GM12878 (cell line): ENCODE data around the gene CHAC1. TPM values are rescaled to one million over a fixed set of nuclear protein-coding genes. Genes with fewer than 3 reads are reported as not detected.

Source experiments
- ATAC-seq: fragments of 200-7000 bp; cut with Tn5 transposase; 3 replicates; pipeline ENCODE4 v1.9.1; 2020; ENCODE audit warnings: mild to moderate bottlenecking, moderate library complexity
- BruUV-seq: library from RNA; stranded (reverse); fragments of 400-500 nt; replicated peaks from 2 replicates; lab custom pipeline; 2021; lab: Mats Ljungman, UMichigan
- CTCF ChIA-PET: fragments of 300-600 bp; sonication (Branson Sonifier 250); formaldehyde crosslinking; extraction: SDS; loops from one replicate; lab custom pipeline; 2021; ENCODE audit warnings: inconsistent platforms; lab: Yijun Ruan, JAX
- POLR2A ChIA-PET: fragments of 350-600 bp; formaldehyde crosslinking; extraction: SDS; loops from one replicate; lab custom pipeline; 2021; ENCODE audit warnings: inconsistent platforms; lab: Charles Lee
- RAD21 ChIA-PET: fragments of 300-600 bp; sonication (Branson Sonifier 250); formaldehyde crosslinking; loops from one replicate; lab custom pipeline; 2023; ENCODE audit warnings: antibody characterized with exemption; ENCODE audit not compliant: unreplicated experiment; lab: Charles Lee
- SMC1A ChIA-PET: fragments of 300-600 bp; sonication (Branson Sonifier 250); formaldehyde crosslinking; loops from one replicate; lab custom pipeline; 2023; ENCODE audit not compliant: unreplicated experiment, uncharacterized antibody; lab: Charles Lee
- DNase-seq: peaks from one replicate; pipeline ENCODE4 v3.0.0-alpha.2; 2011; ENCODE audit warnings: low read depth, low spot score
- FAIRE-seq: peaks from 3 replicates; lab custom pipeline; 2011; peaks lifted over from hg19 to GRCh38; lab: Jason Lieb, UNC
- H2AFZ ChIP-seq: 2 replicates; pipeline ENCODE4 v1.6.0; 2011; ENCODE audit warnings: low read depth, low read length, control low read depth; ENCODE audit not compliant: control insufficient read depth
- H3K27ac ChIP-seq: 2 replicates; pipeline ENCODE4 v1.5.1; 2011; ENCODE audit warnings: control low read depth; ENCODE audit not compliant: control insufficient read depth, insufficient read depth
- H3K27me3 ChIP-seq, 2 experiments: replicated peaks in 1 of 2; 2 replicates each; pipeline versions ENCODE4 v1.6.0 to v1.6.1; 2011; ENCODE audit warnings: low read length in 1 of 2; ENCODE audit not compliant: control insufficient read depth in 2 of 2, insufficient read depth in 2 of 2
- H3K36me3 ChIP-seq, 2 experiments: 2 replicates each; pipeline ENCODE4 v1.5.1; 2011; ENCODE audit warnings: low read length in 1 of 2; ENCODE audit not compliant: control insufficient read depth in 2 of 2, insufficient read depth in 2 of 2
- H3K4me1 ChIP-seq: 2 replicates; pipeline ENCODE4 v1.6.1; 2011; ENCODE audit warnings: mild to moderate bottlenecking, low read length, moderate library complexity, mixed read lengths; ENCODE audit not compliant: control insufficient read depth, insufficient read depth
- H3K4me2 ChIP-seq: 2 replicates; pipeline ENCODE4 v1.6.0; 2011; ENCODE audit warnings: control low read depth; ENCODE audit not compliant: control insufficient read depth, insufficient read depth
- H3K4me3 ChIP-seq: fragments of 200-600 bp; sonication (generic); 2 replicates; pipeline ENCODE4 v1.5.1; 2016
- H3K79me2 ChIP-seq: 2 replicates; pipeline ENCODE4 v1.6.0; 2011; ENCODE audit warnings: low read length; ENCODE audit not compliant: control insufficient read depth, insufficient read depth
- H3K9ac ChIP-seq: 2 replicates; pipeline ENCODE4 v1.8.0; 2011; ENCODE audit warnings: low read length, control low read depth, mixed read lengths; ENCODE audit not compliant: control insufficient read depth, insufficient read depth
- H3K9me3 ChIP-seq: replicated peaks from 3 replicates; pipeline ENCODE4 v1.5.1; 2011; ENCODE audit warnings: mild to moderate bottlenecking, low read length; ENCODE audit not compliant: control insufficient read depth, insufficient read depth
- H4K20me1 ChIP-seq: 2 replicates; pipeline ENCODE4 v1.6.0; 2011; ENCODE audit not compliant: control insufficient read depth, insufficient read depth
- CHD1 ChIP-seq: IDR thresholded peaks from 2 replicates; pipeline ENCODE4 v1.6.1; 2012; ENCODE audit warnings: low read depth, low read length, improper control_type of control experiment
- CHD4 ChIP-seq: fragments of 200-600 bp; sonication (generic); IDR thresholded peaks from 2 replicates; pipeline ENCODE4 v1.6.1; 2016; ENCODE audit warnings: mild to moderate bottlenecking
- EGR1 ChIP-seq, 2 experiments: IDR thresholded peaks; 1 replicate in 1 of 2; 2 replicates in 1 of 2; pipeline ENCODE4 v1.6.1; 2011 to 2012; ENCODE audit warnings: low read depth in 2 of 2, low read length in 2 of 2, borderline replicate concordance in 1 of 2, mild to moderate bottlenecking in 1 of 2, moderate library complexity in 1 of 2
- HDAC2 ChIP-seq: fragments of 200-600 bp; sonication (generic); IDR thresholded peaks from 2 replicates; pipeline ENCODE4 v1.6.1; 2017
- KLF5 ChIP-seq: fragments of 450-650 bp; IDR thresholded peaks from 2 replicates; pipeline ENCODE4 v1.6.1; 2014; ENCODE audit warnings: mild to moderate bottlenecking; ENCODE audit not compliant: partially characterized antibody
- MEF2B ChIP-seq: fragments of 450-650 bp; IDR thresholded peaks from 2 replicates; pipeline ENCODE4 v1.6.1; 2018; ENCODE audit warnings: mild to moderate bottlenecking, moderate library complexity; ENCODE audit not compliant: partially characterized antibody, poor library complexity, severe bottlenecking
- NFYA ChIP-seq: IDR thresholded peaks from 2 replicates; pipeline ENCODE4 v1.6.1; 2011; ENCODE audit warnings: low read depth, mild to moderate bottlenecking, low read length, improper control_type of control experiment, borderline replicate concordance
- NRF1 ChIP-seq: conservative IDR thresholded peaks from 2 replicates; pipeline ENCODE4 v1.6.1; 2011; ENCODE audit warnings: mild to moderate bottlenecking, low read depth, low read length, improper control_type of control experiment
- SMARCA5 ChIP-seq: fragments of 450-650 bp; IDR thresholded peaks from 2 replicates; pipeline ENCODE4 v1.6.1; 2017; ENCODE audit warnings: mild to moderate bottlenecking
- SP1 ChIP-seq: IDR thresholded peaks from one replicate; pipeline ENCODE4 v1.6.1; 2011; ENCODE audit warnings: low read depth, low read length
- SREBF2 ChIP-seq: IDR thresholded peaks from 2 replicates; pipeline ENCODE4 v1.6.1; 2012; ENCODE audit warnings: mild to moderate bottlenecking, low read length
- ZSCAN29 ChIP-seq: fragments of 450-650 bp; IDR thresholded peaks from 2 replicates; pipeline ENCODE4 v1.6.1; 2017; ENCODE audit warnings: mild to moderate bottlenecking, moderate library complexity
- WGBS: methylation state at CpG from one replicate; pipeline ENCODE4 v1.1.6; 2016; ENCODE audit warnings: low lambda C conversion rate; ENCODE audit not compliant: insufficient replicate concordance, insufficient coverage; ENCODE audit errors: missing lambda C conversion rate; 5-methylcytosine and 5-hydroxymethylcytosine counted together
- in situ Hi-C: fragments of 300-500 bp; cut with MboI; formaldehyde crosslinking; loops from 9 replicates; pipeline ENCODE4 v1.14.3; 2018; ENCODE audit warnings: mixed read lengths
- intact Hi-C: fragments of 100-400 bp; cut with micrococcal nuclease; formaldehyde crosslinking; loops from one replicate; pipeline ENCODE4 v1.14.2; 2022; ENCODE audit not compliant: unreplicated experiment
- polyA plus RNA-seq, 11 experiments: library from polyadenylated mRNA; depleted of rRNA in 4 of 11; unstranded in 6 of 11; stranded (reverse) in 5 of 11; fragments of >200 nt; fragmentation: Nextera tagmentation in 4 of 11; fragmentation: Illumina TruSeq in 1 of 11; extraction: Ambion mirVana in 4 of 11; extraction: Trizol in 1 of 11; gene quantifications; 1 replicate in 1 of 11; 2 replicates in 10 of 11; pipeline versions ENCODE4 v1.2.1 to v1.2.3, GENCODE V29; 2011 to 2016; ENCODE audit warnings: inconsistent platforms in 2 of 11, missing spikeins in 2 of 11, low read depth in 1 of 11
- total RNA-seq, 4 experiments: library from RNA; depleted of rRNA in 3 of 4; stranded (reverse); fragments of >200 nt in 3 of 4; fragmentation: Illumina TruSeq in 1 of 4; extraction: Trizol in 1 of 4; gene quantifications; 2 replicates each; pipeline versions ENCODE4 v1.2.1 to v1.2.3, GENCODE V29; 2013 to 2021
- TF ChIP-seq, protein P1 (sequence below): fragments of 450-650 bp; IDR thresholded peaks from 2 replicates; pipeline ENCODE4 v1.6.1; 2017; ENCODE audit warnings: mild to moderate bottlenecking
- TF ChIP-seq, protein P2 (sequence below): IDR thresholded peaks from 2 replicates; pipeline ENCODE4 v1.6.1; 2012; ENCODE audit warnings: low read length, inconsistent platforms

CHAC1 gene
- total and polyA plus RNA-seq, 10 of the 15 experiments (the other 5 are each of a cell fraction or from before 2014, with no cell fraction given), result 0.37 to 5.9 (median 3.3) TPM

DNA sequence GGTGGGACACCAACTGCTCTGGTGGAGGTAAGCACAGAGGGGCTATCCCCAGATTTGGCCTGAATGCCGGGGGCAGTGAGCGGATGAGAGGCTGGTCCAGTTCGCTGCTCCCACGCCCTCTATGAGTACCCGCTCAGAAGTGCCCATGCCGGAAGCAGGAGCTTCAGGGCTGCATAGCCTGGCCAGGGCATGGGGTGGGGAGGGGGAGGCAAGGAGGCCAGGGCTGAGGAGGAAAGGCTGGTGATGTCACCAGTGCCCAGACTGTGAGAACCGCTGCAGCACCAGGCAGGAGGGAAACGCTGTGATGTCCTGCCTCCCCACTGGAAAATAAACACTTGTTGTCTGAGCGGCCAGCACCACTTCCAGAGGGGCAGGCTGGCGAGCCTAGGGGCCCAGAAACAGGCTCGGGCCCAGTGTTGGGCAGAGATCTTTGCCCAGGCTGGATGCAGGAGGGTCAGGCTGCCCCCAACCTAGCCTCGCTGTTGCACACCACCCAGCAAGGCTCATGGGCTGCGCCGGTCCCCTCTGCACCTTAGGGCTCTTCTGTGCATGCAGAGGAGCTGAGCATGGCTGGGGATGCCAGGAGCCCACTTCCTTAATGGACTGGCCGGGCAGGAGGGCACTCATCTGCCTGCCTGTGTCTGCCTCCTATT is 35.0 kb upstream of the CHAC1 start:
- Histone ChIP-seq H3K4me1 (no peaks in the 10 kb centered on the region), H3K79me2 (no peaks in the 10 kb centered on the region), H3K27ac (no peak overlapping the region), H3K9me3 (no peaks in the 10 kb centered on the region), H3K36me3 (no peaks in the 10 kb centered on the region), H3K27me3 (no peaks in the 10 kb centered on the region; a peak in 2 of 4 replicates), H4K20me1 (no peaks in the 10 kb centered on the region), H2AFZ (no peak overlapping the region), H3K4me2 (no peak overlapping the region), H3K9ac (no peak overlapping the region), H3K4me3 (no peak overlapping the region)
- SMC1A ChIA-PET, result no interaction called here
- POLR2A ChIA-PET, result no interaction called here
- intact Hi-C loops (no loop called here), in situ Hi-C loops (no loop called here)
- no TSS peak for BruUV-seq
- DNase-seq, result no peak
- RAD21 ChIA-PET, result interaction anchor here (0.6 kb wide), 1 partner anchor 10 kb away, joined by 3 read pairs; no protein-coding TSS in a partner anchor
- no peak for ATAC-seq
- TF ChIP-seq CHD1, result no peak
- no peak for TF ChIP-seq ZSCAN29
- TF ChIP-seq, protein P1, sequence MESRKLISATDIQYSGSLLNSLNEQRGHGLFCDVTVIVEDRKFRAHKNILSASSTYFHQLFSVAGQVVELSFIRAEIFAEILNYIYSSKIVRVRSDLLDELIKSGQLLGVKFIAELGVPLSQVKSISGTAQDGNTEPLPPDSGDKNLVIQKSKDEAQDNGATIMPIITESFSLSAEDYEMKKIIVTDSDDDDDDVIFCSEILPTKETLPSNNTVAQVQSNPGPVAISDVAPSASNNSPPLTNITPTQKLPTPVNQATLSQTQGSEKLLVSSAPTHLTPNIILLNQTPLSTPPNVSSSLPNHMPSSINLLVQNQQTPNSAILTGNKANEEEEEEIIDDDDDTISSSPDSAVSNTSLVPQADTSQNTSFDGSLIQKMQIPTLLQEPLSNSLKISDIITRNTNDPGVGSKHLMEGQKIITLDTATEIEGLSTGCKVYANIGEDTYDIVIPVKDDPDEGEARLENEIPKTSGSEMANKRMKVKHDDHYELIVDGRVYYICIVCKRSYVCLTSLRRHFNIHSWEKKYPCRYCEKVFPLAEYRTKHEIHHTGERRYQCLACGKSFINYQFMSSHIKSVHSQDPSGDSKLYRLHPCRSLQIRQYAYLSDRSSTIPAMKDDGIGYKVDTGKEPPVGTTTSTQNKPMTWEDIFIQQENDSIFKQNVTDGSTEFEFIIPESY, result no peak
- no peak for FAIRE-seq
- WGBS, result 57% methylated on average over 15 of the region's 15 CpGs
- CTCF ChIA-PET, result interaction anchor here (1.1 to 6.1 kb wide), 5 partner anchors 12 to 268 kb away, joined by 3 to 30 read pairs (median 4); no protein-coding TSS in a partner anchor

DNA sequence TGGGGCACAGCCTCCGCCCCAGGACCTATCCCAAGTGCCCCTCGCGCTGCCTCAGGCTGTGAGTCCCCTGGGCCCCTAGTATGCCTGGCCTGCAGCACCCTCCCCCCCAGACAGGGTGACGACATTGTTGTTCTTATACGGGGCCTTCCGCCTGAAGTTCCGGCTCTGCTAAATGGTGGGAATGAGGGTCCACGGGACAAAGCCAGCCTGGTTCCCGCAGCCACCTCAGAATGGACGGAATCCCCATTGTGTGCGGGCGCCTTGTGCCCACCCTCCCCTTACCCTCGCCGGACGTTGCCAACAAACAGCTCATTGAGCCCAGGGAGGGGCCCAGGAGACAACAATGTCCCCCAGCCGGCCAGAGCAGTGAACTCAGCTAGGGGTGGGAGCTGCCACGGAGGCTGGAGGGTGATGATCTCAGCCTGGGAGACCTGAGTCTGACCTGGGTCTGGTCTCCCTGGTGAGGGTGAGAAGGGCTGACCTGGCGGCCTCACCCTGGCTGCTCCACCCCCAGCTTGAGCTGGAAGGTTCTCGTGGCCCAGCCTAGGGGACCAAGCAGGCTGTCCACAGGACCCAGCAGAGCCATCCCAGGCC is 34.4 kb upstream of the CHAC1 start:
- ChIA-PET RAD21 (no interaction called here), CTCF (interaction anchor here (1.0 to 6.1 kb wide), 5 partner anchors 7 to 269 kb away, joined by 3 to 30 read pairs (median 6); no protein-coding TSS in a partner anchor), POLR2A (no interaction called here), SMC1A (interaction anchor here (1.1 kb wide), 1 partner anchor 48 kb away, joined by 3 read pairs; no protein-coding TSS in a partner anchor)
- no TSS peak for BruUV-seq
- H3K9me3 ChIP-seq, result no peaks in the 10 kb centered on the region
- H3K27me3 ChIP-seq, result no peaks in the 10 kb centered on the region; a peak in 2 of 4 replicates
- H3K4me1 ChIP-seq, result no peaks in the 10 kb centered on the region
- no peak overlapping the region for H3K9ac ChIP-seq
- DNase-seq, result no peak
- in situ Hi-C loops, result no loop called here
- no peak overlapping the region for H3K4me3 ChIP-seq
- no peak overlapping the region for H3K27ac ChIP-seq
- H3K36me3 ChIP-seq, result no peaks in the 10 kb centered on the region
- no peak for FAIRE-seq
- H3K79me2 ChIP-seq, result no peaks in the 10 kb centered on the region
- no peak overlapping the region for H2AFZ ChIP-seq
- H3K4me2 ChIP-seq, result no peak overlapping the region
- intact Hi-C loops, result no loop called here
- no peak for ATAC-seq
- WGBS, result 47% methylated on average over 19 of the region's 19 CpGs
- H4K20me1 ChIP-seq, result no peaks in the 10 kb centered on the region
- TF ChIP-seq NRF1, result no peak
- no peak for TF ChIP-seq NFYA
- TF ChIP-seq, protein P2, sequence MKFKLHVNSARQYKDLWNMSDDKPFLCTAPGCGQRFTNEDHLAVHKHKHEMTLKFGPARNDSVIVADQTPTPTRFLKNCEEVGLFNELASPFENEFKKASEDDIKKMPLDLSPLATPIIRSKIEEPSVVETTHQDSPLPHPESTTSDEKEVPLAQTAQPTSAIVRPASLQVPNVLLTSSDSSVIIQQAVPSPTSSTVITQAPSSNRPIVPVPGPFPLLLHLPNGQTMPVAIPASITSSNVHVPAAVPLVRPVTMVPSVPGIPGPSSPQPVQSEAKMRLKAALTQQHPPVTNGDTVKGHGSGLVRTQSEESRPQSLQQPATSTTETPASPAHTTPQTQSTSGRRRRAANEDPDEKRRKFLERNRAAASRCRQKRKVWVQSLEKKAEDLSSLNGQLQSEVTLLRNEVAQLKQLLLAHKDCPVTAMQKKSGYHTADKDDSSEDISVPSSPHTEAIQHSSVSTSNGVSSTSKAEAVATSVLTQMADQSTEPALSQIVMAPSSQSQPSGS, result no peak
- TF ChIP-seq CHD4, result no peak
- no peak for TF ChIP-seq SP1
- no peak for TF ChIP-seq HDAC2
- TF ChIP-seq CHD1, result no peak
- TF ChIP-seq SREBF2, result no peak
- no peak for TF ChIP-seq ZSCAN29
- no peak for TF ChIP-seq SMARCA5
- TF ChIP-seq KLF5, result no peak
- no peak for TF ChIP-seq EGR1 (IDR thresholded peaks at IDR 0.05; ENCODE audit: borderline replicate concordance in 1 of 2, low read depth in 2 of 2, low read length in 2 of 2)
- TF ChIP-seq MEF2B, result no peak
